ENCODE results near the gene MEGF6. TPM values are rescaled to one million over a fixed set of nuclear protein-coding genes. Genes with fewer than 3 reads are reported as not detected.

The MEGF6 gene
- total and polyA plus RNA-seq, 2 donors (not counting 3 experiments of a cell fraction or from before 2014, with no cell fraction given) = 22.5 to 63.7 TPM

GRCh38 chr1:3555131-3555920, 56.0 kb downstream of the MEGF6 start:
- H3K9ac ChIP-seq (replicated peaks; ENCODE audit: extremely low read depth, insufficient read depth, low read length) = no peak overlapping the region
- POLR2A ChIA-PET = no interaction called here
- H2AFZ ChIP-seq (ENCODE audit: low read depth, low read length) = no peak overlapping the region
- dilution Hi-C loops (cut with MboI; ENCODE audit: extremely low pct_ligation_motif_present, low sequenced_read_pairs) = no loop called here
- DNase-seq (ENCODE audit: low read depth, low spot score) = no peak
- intact Hi-C loops (cut with micrococcal nuclease) = no loop called here
- H3K9me3 ChIP-seq (replicated peaks; ENCODE audit: control insufficient read depth, insufficient read depth, low read length) = no peaks in the 10 kb centered on the region
- no peak overlapping the region for H3K4me3 ChIP-seq (replicated peaks in 1 of 3; ENCODE audit: insufficient read depth in 1 of 3, low read depth in 1 of 3, low read length in 3 of 3)
- no peaks in the 10 kb centered on the region for H3K79me2 ChIP-seq (ENCODE audit: control insufficient read depth, insufficient read depth, low read length)
- H3K27me3 ChIP-seq (ENCODE audit: control insufficient read depth in 2 of 2, insufficient read depth in 2 of 2, low read length in 2 of 2) = no peaks in the 10 kb centered on the region
- no peaks in the 10 kb centered on the region for H3K36me3 ChIP-seq (ENCODE audit: control insufficient read depth in 2 of 2, extremely low read depth in 1 of 2, insufficient read depth in 2 of 2, low read length in 2 of 2)
- no peaks in the 10 kb centered on the region for H3K4me1 ChIP-seq (ENCODE audit: control insufficient read depth, extremely low read depth, insufficient read depth, low read length)
- no TSS peak for BruUV-seq (replicated peaks)
- TF ChIP-seq EZH2 (IDR thresholded peaks at IDR 0.05; ENCODE audit: borderline replicate concordance, low read depth, low read length, severe bottlenecking) (no peak), JUN (IDR thresholded peaks at IDR 0.05; ENCODE audit: borderline replicate concordance, insufficient read depth, insufficient read length, low read depth) (no peak), GATA2 (IDR thresholded peaks at IDR 0.05; ENCODE audit: insufficient read depth, insufficient read length, low read depth, low read length) (no peak)
- no peak overlapping the region for H3K4me2 ChIP-seq (ENCODE audit: insufficient read depth, low read length)
- CTCF ChIA-PET = interaction anchor here (0.7 to 1.5 kb wide), 3 partner anchors 9 to 64 kb away, joined by 3 to 5 read pairs (median 4); no protein-coding TSS in a partner anchor
- no peaks in the 10 kb centered on the region for H3K9me1 ChIP-seq (replicated peaks; ENCODE audit: control insufficient read depth, extremely low read depth, insufficient read depth, low read length)
- H3K27ac ChIP-seq (ENCODE audit: insufficient read depth, low read depth, low read length) = no peak overlapping the region
- no peaks in the 10 kb centered on the region for H4K20me1 ChIP-seq (replicated peaks; ENCODE audit: control insufficient read depth, extremely low read depth, insufficient read depth, low read length)
- FAIRE-seq = no peak

- no TSS peak for BruUV-seq (replicated peaks)
- ChIA-PET POLR2A (no interaction called here), CTCF (interaction anchor here (0.8 kb wide), 1 partner anchor 142 kb away, joined by 3 read pairs; no protein-coding TSS in a partner anchor)
- dilution Hi-C loops (cut with MboI; ENCODE audit: extremely low pct_ligation_motif_present, low sequenced_read_pairs) = no loop called here
- no peak overlapping the region for H2AFZ ChIP-seq (ENCODE audit: low read depth, low read length)
- H3K79me2 ChIP-seq (ENCODE audit: control insufficient read depth, insufficient read depth, low read length) = no peaks in the 10 kb centered on the region
- TF ChIP-seq EZH2 (IDR thresholded peaks at IDR 0.05; ENCODE audit: borderline replicate concordance, low read depth, low read length, severe bottlenecking) = no peak
- TF ChIP-seq JUN (IDR thresholded peaks at IDR 0.05; ENCODE audit: borderline replicate concordance, insufficient read depth, insufficient read length, low read depth) = no peak
- TF ChIP-seq MAX (IDR thresholded peaks at IDR 0.05; ENCODE audit: insufficient read depth, insufficient read length) = no peak
- no peak for TF ChIP-seq CTCF (IDR thresholded peaks at IDR 0.05; ENCODE audit: extremely low read depth in 1 of 2, insufficient read depth in 1 of 2, low read depth in 1 of 2, low read length in 2 of 2)
- no peak for TF ChIP-seq POLR2AphosphoS5 (IDR thresholded peaks at IDR 0.05; ENCODE audit: insufficient read depth, low read depth, low read length)
- no peak for TF ChIP-seq MYC (IDR thresholded peaks at IDR 0.05; ENCODE audit: low read depth, low read length)
- TF ChIP-seq FOS (IDR thresholded peaks at IDR 0.05; ENCODE audit: borderline replicate concordance, insufficient read depth, low read length) = no peak
- TF ChIP-seq POLR2A (IDR thresholded peaks at IDR 0.05; ENCODE audit: low read depth, low read length) = no peak
- TF ChIP-seq GATA2 (IDR thresholded peaks at IDR 0.05; ENCODE audit: insufficient read depth, insufficient read length, low read depth, low read length) = no peak
- H3K9me3 ChIP-seq (replicated peaks; ENCODE audit: control insufficient read depth, insufficient read depth, low read length) = no peaks in the 10 kb centered on the region
- no peaks in the 10 kb centered on the region for H3K9me1 ChIP-seq (replicated peaks; ENCODE audit: control insufficient read depth, extremely low read depth, insufficient read depth, low read length)
- no peak for FAIRE-seq
- no peak for DNase-seq (ENCODE audit: low read depth, low spot score)
- H3K4me1 ChIP-seq (ENCODE audit: control insufficient read depth, extremely low read depth, insufficient read depth, low read length) = no peaks in the 10 kb centered on the region
- no peaks in the 10 kb centered on the region for H4K20me1 ChIP-seq (replicated peaks; ENCODE audit: control insufficient read depth, extremely low read depth, insufficient read depth, low read length)
- no peaks in the 10 kb centered on the region for H3K36me3 ChIP-seq (ENCODE audit: control insufficient read depth in 2 of 2, extremely low read depth in 1 of 2, insufficient read depth in 2 of 2, low read length in 2 of 2)
- H3K9ac ChIP-seq (replicated peaks; ENCODE audit: extremely low read depth, insufficient read depth, low read length) = no peak overlapping the region
- H3K27ac ChIP-seq (ENCODE audit: insufficient read depth, low read depth, low read length) = no peak overlapping the region
- intact Hi-C loops (cut with micrococcal nuclease) = no loop called here
- H3K4me3 ChIP-seq (replicated peaks in 1 of 3; ENCODE audit: insufficient read depth in 1 of 3, low read depth in 1 of 3, low read length in 3 of 3) = no peak overlapping the region
- H3K27me3 ChIP-seq (ENCODE audit: control insufficient read depth in 2 of 2, insufficient read depth in 2 of 2, low read length in 2 of 2) = no peaks in the 10 kb centered on the region
- H3K4me2 ChIP-seq (ENCODE audit: insufficient read depth, low read length) = no peak overlapping the region
Observed at GRCh38 chr1:3553940-3554223, 57.4 kb downstream of the MEGF6 start.

Measured in endothelial cell of umbilical vein (primary cell).